GM19193 (cell line): ENCODE results near the gene GRPEL2.

ENCODE experiments used
- POLR2A ChIP-seq: IDR thresholded peaks from 4 replicates; pipeline ENCODE4 v1.6.1; 2011; ENCODE audit not compliant: insufficient read depth, insufficient read length; ENCODE audit errors: extremely low read depth

The GRPEL2 gene, protein sequence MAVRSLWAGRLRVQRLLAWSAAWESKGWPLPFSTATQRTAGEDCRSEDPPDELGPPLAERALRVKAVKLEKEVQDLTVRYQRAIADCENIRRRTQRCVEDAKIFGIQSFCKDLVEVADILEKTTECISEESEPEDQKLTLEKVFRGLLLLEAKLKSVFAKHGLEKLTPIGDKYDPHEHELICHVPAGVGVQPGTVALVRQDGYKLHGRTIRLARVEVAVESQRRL

DNA sequence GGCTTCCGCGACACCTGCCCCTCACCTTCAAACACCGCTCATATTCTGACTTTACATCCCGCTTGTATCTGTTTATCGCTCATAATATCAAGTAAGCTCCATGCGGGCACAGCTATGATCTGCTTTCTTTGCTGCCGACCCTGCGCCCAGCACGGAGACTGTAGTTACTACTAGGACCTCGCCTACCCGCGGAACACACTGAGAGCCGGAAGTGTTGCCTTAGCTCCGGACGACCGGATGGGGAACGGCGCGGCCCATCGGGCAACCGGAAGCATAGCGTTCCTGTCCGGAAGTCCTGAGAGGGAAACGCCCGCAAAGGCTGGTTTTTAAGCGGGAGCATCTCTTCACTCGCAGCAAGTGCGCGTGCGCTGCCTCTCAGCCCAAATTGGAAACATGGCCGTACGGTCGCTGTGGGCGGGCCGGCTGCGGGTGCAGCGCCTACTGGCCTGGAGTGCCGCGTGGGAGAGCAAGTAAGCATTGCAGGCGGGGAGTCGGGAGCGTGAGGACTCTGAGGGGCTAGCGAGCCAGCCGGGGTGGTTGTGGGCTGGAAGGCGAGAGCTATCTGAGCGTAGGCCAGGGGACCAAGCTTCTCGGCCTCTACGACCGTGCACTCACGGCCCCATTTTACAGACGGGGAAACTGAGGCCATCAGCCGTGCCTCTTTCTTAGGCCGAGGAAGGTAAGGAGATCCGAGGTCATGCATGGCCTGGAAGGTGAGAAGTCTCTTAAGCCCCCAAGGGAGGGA is at the start of gene GRPEL2:
Gene GRPEL2 (plus strand): TSS at position 353 of the 745 bp plus-strand sequence. CDS start 41 bp downstream, at position 394.
- peak; percentile 90 for TF ChIP-seq POLR2A

GRCh38 chr5:149297340-149298025 is 47.8 kb upstream of the GRPEL2 start:
- TF ChIP-seq POLR2A: no peak

GRCh38 chr5:149298163-149298562 is 47.1 kb upstream of the GRPEL2 start:
- TF ChIP-seq POLR2A: no peak

DNA sequence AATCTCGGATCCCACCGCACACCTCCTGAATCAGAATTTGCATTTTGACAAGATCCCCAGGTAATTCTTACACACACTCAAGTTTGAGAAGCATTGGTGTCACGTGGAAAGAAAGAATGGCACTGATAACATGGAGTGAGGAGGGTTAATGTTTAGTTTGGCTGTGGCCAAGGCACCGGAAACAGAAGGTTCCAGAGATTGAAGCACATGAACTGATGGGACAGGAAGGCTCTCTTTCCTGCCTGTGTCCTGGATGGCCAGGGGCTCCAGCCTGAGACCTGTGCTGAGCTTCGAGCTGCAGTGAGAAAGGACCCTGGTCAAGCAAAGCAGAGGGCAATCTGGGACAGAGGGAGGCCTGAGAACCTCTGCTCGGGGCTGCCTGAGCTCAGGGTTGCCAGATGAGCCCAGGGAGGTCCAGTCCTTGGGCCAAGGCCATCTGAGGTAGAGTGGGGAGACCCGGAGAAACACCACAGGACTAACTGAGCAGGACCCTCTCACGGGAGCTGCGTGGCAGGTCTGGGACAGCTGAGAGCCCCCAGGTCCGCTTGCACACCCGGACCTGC is 46.4 kb upstream of the GRPEL2 start:
- TF ChIP-seq POLR2A: no peak

DNA sequence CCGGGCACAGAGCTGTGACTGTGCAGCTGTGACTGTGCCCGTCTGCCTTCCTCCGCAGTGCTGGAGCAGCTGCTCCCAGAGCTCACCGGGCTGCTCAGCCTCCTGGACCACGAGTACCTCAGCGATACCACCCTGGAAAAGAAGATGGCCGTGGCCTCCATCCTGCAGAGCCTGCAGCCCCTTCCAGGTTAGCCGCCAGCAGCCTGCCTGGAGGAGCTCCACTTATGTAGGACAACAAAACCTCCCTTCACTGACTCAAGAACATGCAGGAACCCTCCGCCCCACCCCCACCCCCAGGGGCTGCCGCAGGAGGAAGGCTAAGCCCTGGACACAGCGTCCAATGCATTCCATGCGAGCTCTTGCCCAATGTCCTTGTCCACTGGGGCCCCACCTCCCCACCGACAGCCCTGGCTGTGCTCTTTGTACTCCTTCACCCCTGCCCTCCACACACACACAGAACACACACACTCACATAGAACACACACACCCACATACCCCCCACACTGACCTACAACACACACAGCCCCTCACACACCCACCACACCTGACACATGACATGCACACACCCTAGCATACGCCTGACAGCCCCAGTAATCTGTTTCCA is 45.7 kb upstream of the GRPEL2 start:
- no peak for TF ChIP-seq POLR2A

DNA sequence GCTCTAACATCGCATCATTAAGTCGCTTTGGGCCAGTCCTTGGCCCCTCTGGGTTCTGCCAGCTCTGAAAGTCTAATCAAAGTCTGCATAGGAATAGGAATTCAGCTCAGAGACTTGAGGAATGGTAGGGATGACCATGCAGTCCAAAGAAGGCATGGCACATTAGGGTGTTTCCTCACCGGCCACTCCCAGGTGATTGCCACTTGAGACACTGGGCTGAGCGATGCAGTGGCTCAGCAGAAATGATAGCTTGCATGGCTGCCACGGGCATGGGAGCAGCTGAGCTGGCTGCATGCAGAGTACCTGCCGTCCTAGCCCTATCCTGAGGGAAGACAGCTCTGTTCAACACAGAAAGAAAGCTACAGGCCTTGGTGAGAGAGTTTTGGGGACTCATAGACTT is 44.9 kb upstream of the GRPEL2 start:
- no peak for TF ChIP-seq POLR2A

GRCh38 chr5:149301049-149301743 is 44.1 kb upstream of the GRPEL2 start:
- TF ChIP-seq POLR2A: no peak

DNA sequence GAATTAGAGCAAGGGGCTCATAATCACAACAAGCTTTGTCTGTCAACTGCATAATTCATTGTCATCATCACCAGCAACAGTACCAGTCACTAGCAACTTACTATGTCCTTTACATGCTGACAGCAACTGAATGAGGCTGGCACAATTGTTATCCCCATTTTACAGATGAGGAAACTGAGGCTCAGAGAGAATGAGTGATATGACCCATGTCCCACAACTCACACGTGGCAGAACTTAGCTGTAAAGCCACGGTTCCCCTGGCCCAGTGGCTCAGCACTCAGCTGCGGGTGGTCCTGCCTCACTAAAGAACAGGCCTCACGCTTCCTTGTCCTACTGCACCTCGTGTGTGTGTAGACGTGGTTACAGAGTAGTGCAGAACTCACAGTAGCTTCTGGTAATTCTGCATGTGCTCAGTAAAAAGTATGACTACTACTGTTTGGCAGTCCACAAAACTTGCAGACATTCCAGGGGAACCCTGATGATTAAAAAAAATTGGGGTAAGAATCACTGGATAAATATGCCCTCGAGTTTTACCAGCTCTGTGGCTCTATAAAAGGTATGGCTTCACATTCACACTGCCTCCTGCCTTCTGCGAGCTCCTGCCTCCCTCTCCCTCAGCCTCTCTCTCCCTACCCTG is 43.4 kb upstream of the GRPEL2 start:
- no peak for TF ChIP-seq POLR2A

DNA sequence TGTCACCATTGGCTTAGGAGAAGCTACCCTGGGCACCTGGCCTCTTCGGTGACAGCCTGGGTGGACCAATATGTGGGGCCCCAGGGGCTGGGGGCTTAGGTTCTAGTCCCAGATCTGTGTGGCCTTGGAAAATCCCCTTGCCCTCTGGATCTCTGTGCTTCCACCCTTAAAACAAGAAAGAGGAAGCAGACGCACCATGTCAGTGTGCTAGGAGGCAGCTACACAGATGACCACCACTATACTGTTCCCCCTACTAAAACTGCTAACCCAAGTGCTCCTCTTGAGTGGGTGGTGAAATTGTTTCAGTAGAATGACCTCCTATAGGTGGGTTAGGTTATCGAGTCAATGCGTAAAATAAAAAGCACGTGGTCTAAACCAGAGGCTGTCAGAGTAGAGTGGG is 42.7 kb upstream of the GRPEL2 start:
- TF ChIP-seq POLR2A: no peak

DNA sequence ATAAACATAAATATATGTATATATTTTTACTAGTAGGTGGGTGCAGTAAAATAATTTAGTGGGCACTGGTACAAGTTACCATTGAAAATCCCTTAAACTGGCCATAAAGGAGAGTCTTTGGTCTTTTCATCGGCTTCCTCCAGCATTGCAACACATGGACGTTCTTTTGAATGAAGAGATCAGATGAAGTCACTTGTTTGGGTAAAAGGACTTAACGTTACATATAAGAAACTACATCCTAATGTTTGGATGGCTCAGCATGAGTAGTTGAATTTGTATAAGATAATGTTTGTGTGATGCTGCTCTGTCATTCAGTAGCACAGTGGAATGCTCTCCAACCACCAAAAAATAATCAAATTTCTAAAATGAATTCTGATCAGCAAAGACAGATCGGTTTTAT is 42.1 kb upstream of the GRPEL2 start:
- TF ChIP-seq POLR2A: no peak

DNA sequence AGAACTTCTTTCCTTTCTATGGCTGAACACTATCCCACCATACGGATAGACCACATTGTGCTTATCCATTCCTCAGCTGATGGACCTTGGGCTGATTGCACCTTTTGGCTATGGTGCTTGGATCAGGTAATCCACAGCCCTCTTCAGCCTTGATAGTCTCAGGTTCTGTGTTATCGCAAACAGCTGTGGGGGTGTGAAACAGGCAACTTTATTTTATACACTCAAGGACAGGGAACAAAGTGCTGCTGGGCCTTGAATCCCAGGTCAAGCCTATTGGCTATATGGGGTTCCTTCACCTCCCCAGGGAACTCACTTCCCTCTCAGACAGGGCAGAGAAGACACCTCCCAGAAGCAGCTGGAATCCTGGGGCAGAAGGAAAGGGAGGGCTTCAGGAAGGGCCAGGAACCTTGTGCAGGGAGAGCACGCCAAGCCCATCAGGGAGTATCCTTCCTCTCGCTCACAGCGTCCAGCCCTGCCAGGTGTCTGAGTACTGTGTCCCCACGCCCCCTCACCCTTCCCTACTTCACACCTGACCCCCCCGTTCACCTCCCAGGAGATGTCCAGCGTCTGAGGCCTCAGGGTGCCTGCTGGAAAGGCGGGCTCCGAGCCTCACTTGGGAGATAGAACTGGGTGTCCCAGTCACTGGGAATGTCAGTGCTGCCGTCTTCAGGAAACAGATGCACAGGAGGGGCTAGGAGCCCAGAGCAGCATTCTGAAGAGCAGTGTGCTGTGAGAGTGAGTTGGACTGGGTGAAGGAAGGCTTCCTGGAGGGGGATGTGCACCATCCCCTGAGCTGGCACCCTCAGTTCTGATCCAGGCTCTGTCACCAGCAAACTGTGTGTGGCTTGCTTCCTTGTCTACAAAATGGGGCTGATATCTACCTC is 40.9 kb upstream of the GRPEL2 start:
- TF ChIP-seq POLR2A: no peak

DNA sequence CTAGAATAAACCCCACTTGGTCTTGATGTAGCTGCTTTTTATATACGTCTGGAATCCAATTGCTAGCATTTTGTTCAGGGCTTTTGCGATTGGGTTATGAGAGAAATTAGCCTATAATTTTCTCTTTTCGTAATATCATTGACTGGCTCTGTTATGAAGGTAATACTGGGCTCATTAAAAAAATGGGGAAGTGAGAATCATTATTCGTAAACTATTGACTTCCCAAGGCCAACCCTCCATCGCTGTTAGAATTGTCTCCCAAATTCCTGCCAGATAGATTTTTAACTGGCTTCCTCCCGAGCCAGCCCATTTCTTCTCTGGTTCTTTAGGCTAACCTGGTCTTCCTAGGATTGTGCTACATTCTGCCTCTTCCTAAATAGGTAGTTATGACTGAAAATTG is 35.9 kb upstream of the GRPEL2 start:
- no peak for TF ChIP-seq POLR2A

GRCh38 chr5:149310488-149310887 is 34.8 kb upstream of the GRPEL2 start:
- no peak for TF ChIP-seq POLR2A

GRCh38 chr5:149310947-149311658 is 34.2 kb upstream of the GRPEL2 start:
- no peak for TF ChIP-seq POLR2A
